HCT116 (cell line): ENCODE results near the gene SFXN5. TPM values are rescaled to one million over a fixed set of nuclear protein-coding genes. Genes with fewer than 3 reads are reported as not detected.

Experiments
- ATAC-seq: fragments of 200-7000 bp; cut with Tn5 transposase; 2 replicates; pipeline ENCODE4 v1.9.1; 2020; ENCODE audit warnings: mild to moderate bottlenecking, moderate library complexity
- BruUV-seq: library from RNA; stranded (reverse); fragments of 400-500 nt; replicated peaks from 2 replicates; lab custom pipeline; 2021; lab: Mats Ljungman, UMichigan
- CTCF ChIA-PET: fragments of 300-600 bp; sonication (Branson Sonifier 250); formaldehyde crosslinking; loops from one replicate; lab custom pipeline; 2021; ENCODE audit warnings: antibody characterized with exemption; lab: Charles Lee
- POLR2A ChIA-PET: fragments of 300-600, 350-600 bp; sonication (Branson Sonifier 250); formaldehyde crosslinking; loops from one replicate; lab custom pipeline; 2021; ENCODE audit warnings: antibody characterized with exemption; lab: Charles Lee
- RAD21 ChIA-PET, 2 experiments: fragments of 300-600 bp; sonication (Branson Sonifier 250); formaldehyde crosslinking; loops; one replicate each; lab custom pipeline; 2023; ENCODE audit warnings: low total read pairs in 2 of 2; ENCODE audit not compliant: uncharacterized antibody in 2 of 2, unreplicated experiment in 2 of 2, low non-redundant PET in 1 of 2; lab: Charles Lee
- DNase-seq: peaks from one replicate; pipeline ENCODE4 v3.0.0-alpha.2; 2010; ENCODE audit warnings: low read depth, low spot score
- H2AFZ ChIP-seq: fragments of 200-600 bp; shearing (Covaris generic), sonication (generic); 2 replicates; pipeline ENCODE4 v1.6.1; 2017; ENCODE audit warnings: low read depth, mixed run types, mixed read lengths, antibody characterized with exemption, low read length; ENCODE audit not compliant: poor library complexity, severe bottlenecking
- H3K27ac ChIP-seq: 2 replicates; pipeline ENCODE4 v1.5.1; 2012; ENCODE audit warnings: low read depth, low read length
- H3K27me3 ChIP-seq: fragments of 200-600 bp; sonication (generic); 2 replicates; pipeline ENCODE4 v1.6.1; 2016; ENCODE audit warnings: mixed run types, low read length, mixed read lengths; ENCODE audit not compliant: insufficient read depth
- H3K36me3 ChIP-seq, 2 experiments: fragments of 200-500 bp in 1 of 2; fragments of 200-600 bp in 1 of 2; sonication (Bioruptor generic) in 1 of 2; sonication (generic) in 1 of 2; 2 replicates each; pipeline versions ENCODE4 v1.5.1 to v1.6.1; 2014 to 2016; ENCODE audit warnings: low read length in 2 of 2, inconsistent platforms in 1 of 2, mixed read lengths in 1 of 2, mixed run types in 1 of 2; ENCODE audit not compliant: insufficient read depth in 2 of 2, control insufficient read depth in 1 of 2
- H3K4me1 ChIP-seq, 2 experiments: fragments of 200-600 bp in 1 of 2; sonication (generic) in 1 of 2; 2 replicates each; pipeline versions ENCODE4 v1.5.1 to v1.6.1; 2012 to 2017; ENCODE audit warnings: low read length in 2 of 2, inconsistent platforms in 1 of 2, mild to moderate bottlenecking in 1 of 2, mixed read lengths in 1 of 2, mixed run types in 1 of 2, moderate library complexity in 1 of 2; ENCODE audit not compliant: insufficient read depth in 2 of 2, control insufficient read depth in 1 of 2
- H3K4me2 ChIP-seq: fragments of 200-600 bp; sonication (generic); 2 replicates; pipeline ENCODE4 v1.6.1; 2017; ENCODE audit warnings: mixed run types, low read length, mixed read lengths
- H3K4me3 ChIP-seq, 2 experiments: fragments of 200-600 bp in 1 of 2; sonication (generic) in 1 of 2; replicated peaks in 1 of 2; 2 replicates each; pipeline ENCODE4 v1.5.1; 2011 to 2016; ENCODE audit warnings: low read length in 2 of 2, control low read depth in 1 of 2, low read depth in 1 of 2, mild to moderate bottlenecking in 1 of 2, mixed read lengths in 1 of 2, mixed run types in 1 of 2
- H3K79me2 ChIP-seq: fragments of 200-600 bp; sonication (generic); 2 replicates; pipeline ENCODE4 v1.6.1; 2017; ENCODE audit warnings: mild to moderate bottlenecking, mixed run types, low read length, moderate library complexity, mixed read lengths; ENCODE audit not compliant: insufficient read depth
- H3K9ac ChIP-seq: fragments of 200-600 bp; sonication (generic); 2 replicates; pipeline ENCODE4 v1.6.1; 2016; ENCODE audit warnings: low read length, mixed read lengths
- H3K9me2 ChIP-seq: fragments of 200-600 bp; sonication (generic), shearing (Covaris generic); 2 replicates; pipeline ENCODE4 v1.6.1; 2017; ENCODE audit warnings: mixed run types, mild to moderate bottlenecking, moderate library complexity; ENCODE audit not compliant: insufficient read depth
- H3K9me3 ChIP-seq, 2 experiments: fragments of 200-500 bp in 1 of 2; fragments of 200-600 bp in 1 of 2; sonication (Bioruptor generic) in 1 of 2; sonication (generic) in 1 of 2; 2 replicates each; pipeline ENCODE4 v1.6.1; 2014 to 2017; ENCODE audit warnings: low read length in 2 of 2, mixed read lengths in 2 of 2, inconsistent platforms in 1 of 2, low read depth in 1 of 2, mild to moderate bottlenecking in 1 of 2, mixed run types in 1 of 2, moderate library complexity in 1 of 2; ENCODE audit not compliant: control insufficient read depth in 1 of 2, insufficient read depth in 1 of 2
- H4K20me1 ChIP-seq: fragments of 200-600 bp; sonication (generic), shearing (Covaris generic); 2 replicates; pipeline ENCODE4 v1.6.1; 2017; ENCODE audit warnings: mixed run types, mild to moderate bottlenecking, moderate library complexity; ENCODE audit not compliant: insufficient read depth
- CBX3 ChIP-seq: IDR thresholded peaks from 2 replicates; pipeline ENCODE4 v1.6.1; 2012; ENCODE audit warnings: low read depth
- CEBPB ChIP-seq: IDR thresholded peaks from 2 replicates; pipeline ENCODE4 v1.6.1; 2012; ENCODE audit warnings: low read depth
- ELF1 ChIP-seq: IDR thresholded peaks from 2 replicates; pipeline ENCODE4 v1.6.1; 2012; ENCODE audit warnings: low read depth, borderline replicate concordance
- EZH2 ChIP-seq: fragments of 200-600 bp; sonication (generic); IDR thresholded peaks from 2 replicates; pipeline ENCODE4 v1.6.1; 2017; ENCODE audit warnings: antibody characterized with exemption, mixed run types
- EZH2phosphoT487 ChIP-seq: fragments of 200-600 bp; IDR thresholded peaks from 2 replicates; pipeline ENCODE4 v1.6.1; 2018; ENCODE audit warnings: antibody characterized with exemption, borderline replicate concordance
- FOSL1 ChIP-seq: IDR thresholded peaks from 2 replicates; pipeline ENCODE4 v1.6.1; 2012; ENCODE audit warnings: low read depth
- JUND ChIP-seq: IDR thresholded peaks from 2 replicates; pipeline ENCODE4 v1.6.1; 2012
- POLR2A ChIP-seq: IDR thresholded peaks from 2 replicates; pipeline ENCODE4 v1.7.0; 2011; ENCODE audit warnings: borderline replicate concordance; ENCODE audit not compliant: insufficient read depth, insufficient read length; ENCODE audit errors: extremely low read depth
- SP1 ChIP-seq: IDR thresholded peaks from 2 replicates; pipeline ENCODE4 v1.6.1; 2012; ENCODE audit warnings: low read depth
- SRF ChIP-seq: IDR thresholded peaks from 2 replicates; pipeline ENCODE4 v1.6.1; 2012; ENCODE audit warnings: low read depth
- TCF7L2 ChIP-seq: IDR thresholded peaks from 2 replicates; pipeline ENCODE4 v1.7.0; 2011; ENCODE audit warnings: borderline replicate concordance, inconsistent platforms; ENCODE audit not compliant: insufficient read depth, insufficient read length; ENCODE audit errors: extremely low read depth
- YY1 ChIP-seq: IDR thresholded peaks from 2 replicates; pipeline ENCODE4 v1.6.1; 2011; ENCODE audit warnings: low read length, low read depth, moderate library complexity, mild to moderate bottlenecking; ENCODE audit not compliant: insufficient replicate concordance; ENCODE audit errors: extremely low read depth
- intact Hi-C: fragments of 100-400 bp; cut with micrococcal nuclease; formaldehyde crosslinking; loops from 2 replicates; pipeline ENCODE4 v1.10.0; 2022
- total RNA-seq: library from RNA; stranded (reverse); gene quantifications from one replicate; pipeline ENCODE4 v1.2.1, GENCODE V29; 2021; ENCODE audit not compliant: unreplicated experiment
- TF ChIP-seq, protein P1 (sequence below), 3 experiments: fragments of 200-600 bp in 1 of 3; sonication (generic) in 1 of 3; IDR thresholded peaks in 2 of 3; conservative IDR thresholded peaks in 1 of 3; 2 replicates each; pipeline ENCODE4 v1.5.1; 2012 to 2017; ENCODE audit warnings: low read depth in 2 of 3, low read length in 2 of 3, antibody characterized with exemption in 1 of 3, borderline replicate concordance in 1 of 3, control low read depth in 1 of 3, mild to moderate bottlenecking in 1 of 3, mixed read lengths in 1 of 3, mixed run types in 1 of 3, moderate library complexity in 1 of 3; ENCODE audit not compliant: insufficient read depth in 1 of 3
- TF ChIP-seq, protein P2 (sequence below): IDR thresholded peaks from 2 replicates; pipeline ENCODE4 v1.6.1; 2012
- TF ChIP-seq, protein P3 (sequence below): IDR thresholded peaks from 2 replicates; pipeline ENCODE4 v1.6.1; 2012; ENCODE audit warnings: low read depth
- TF ChIP-seq, protein P4 (sequence below): IDR thresholded peaks from 2 replicates; pipeline ENCODE4 v1.6.1; 2012
- TF ChIP-seq, protein P5 (sequence below): IDR thresholded peaks from 2 replicates; pipeline ENCODE4 v1.6.1; 2011; ENCODE audit warnings: mild to moderate bottlenecking, low read length, moderate library complexity; ENCODE audit not compliant: insufficient replicate concordance; ENCODE audit errors: extremely low read depth

Gene SFXN5
- total RNA-seq, 1 experiment from 2014 or later = 10.0 TPM

DNA sequence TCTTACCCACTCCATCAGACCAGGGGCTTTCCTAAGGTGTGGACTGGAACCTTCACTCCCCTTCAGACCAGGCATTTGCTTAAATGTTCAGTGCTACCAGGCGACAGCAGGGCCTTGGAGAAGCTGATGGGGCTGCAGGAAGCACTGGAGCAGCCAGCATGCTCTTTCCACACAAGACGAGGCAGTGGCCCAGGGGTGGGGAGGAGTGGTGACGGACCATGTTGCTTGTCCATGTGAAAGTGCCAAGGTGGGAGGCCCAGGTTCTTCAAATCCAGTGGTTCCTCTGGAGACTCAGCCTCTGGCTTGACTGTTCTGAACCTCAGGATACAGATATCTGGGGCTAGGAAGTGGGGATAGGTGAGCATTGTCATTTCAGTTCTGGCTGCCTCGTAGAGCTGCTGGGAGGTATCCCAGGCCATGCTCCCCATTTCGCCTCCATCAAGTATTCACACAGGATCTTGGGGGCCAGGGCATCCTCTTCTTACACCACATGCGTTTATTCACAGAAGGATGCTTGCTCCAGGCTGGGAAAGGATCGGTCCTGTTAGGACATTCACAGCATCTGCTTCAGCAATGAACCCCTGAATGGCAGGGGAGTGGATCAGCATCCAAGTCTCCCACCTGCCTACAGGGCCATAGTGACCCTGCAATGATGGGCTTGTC is 62.2 kb downstream of the SFXN5 start:
- ChIA-PET POLR2A (no interaction called here), RAD21 (no interaction called here), CTCF (no interaction called here)
- TF ChIP-seq, protein P1, sequence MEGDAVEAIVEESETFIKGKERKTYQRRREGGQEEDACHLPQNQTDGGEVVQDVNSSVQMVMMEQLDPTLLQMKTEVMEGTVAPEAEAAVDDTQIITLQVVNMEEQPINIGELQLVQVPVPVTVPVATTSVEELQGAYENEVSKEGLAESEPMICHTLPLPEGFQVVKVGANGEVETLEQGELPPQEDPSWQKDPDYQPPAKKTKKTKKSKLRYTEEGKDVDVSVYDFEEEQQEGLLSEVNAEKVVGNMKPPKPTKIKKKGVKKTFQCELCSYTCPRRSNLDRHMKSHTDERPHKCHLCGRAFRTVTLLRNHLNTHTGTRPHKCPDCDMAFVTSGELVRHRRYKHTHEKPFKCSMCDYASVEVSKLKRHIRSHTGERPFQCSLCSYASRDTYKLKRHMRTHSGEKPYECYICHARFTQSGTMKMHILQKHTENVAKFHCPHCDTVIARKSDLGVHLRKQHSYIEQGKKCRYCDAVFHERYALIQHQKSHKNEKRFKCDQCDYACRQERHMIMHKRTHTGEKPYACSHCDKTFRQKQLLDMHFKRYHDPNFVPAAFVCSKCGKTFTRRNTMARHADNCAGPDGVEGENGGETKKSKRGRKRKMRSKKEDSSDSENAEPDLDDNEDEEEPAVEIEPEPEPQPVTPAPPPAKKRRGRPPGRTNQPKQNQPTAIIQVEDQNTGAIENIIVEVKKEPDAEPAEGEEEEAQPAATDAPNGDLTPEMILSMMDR (IDR thresholded peaks at IDR 0.05 in 2 of 3, conservative IDR thresholded peaks at IDR 0.05 in 1 of 3; ENCODE audit: borderline replicate concordance in 1 of 3, insufficient read depth in 1 of 3, low read depth in 2 of 3, low read length in 2 of 3) = no peak
- no peak for TF ChIP-seq JUND
- no peak for TF ChIP-seq EZH2
- TF ChIP-seq, protein P2, sequence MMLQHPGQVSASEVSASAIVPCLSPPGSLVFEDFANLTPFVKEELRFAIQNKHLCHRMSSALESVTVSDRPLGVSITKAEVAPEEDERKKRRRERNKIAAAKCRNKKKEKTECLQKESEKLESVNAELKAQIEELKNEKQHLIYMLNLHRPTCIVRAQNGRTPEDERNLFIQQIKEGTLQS = no peak
- no peak for TF ChIP-seq CEBPB
- no peak for TF ChIP-seq POLR2A
- TF ChIP-seq CBX3 = no peak
- no peak for TF ChIP-seq SP1
- TF ChIP-seq, protein P3, sequence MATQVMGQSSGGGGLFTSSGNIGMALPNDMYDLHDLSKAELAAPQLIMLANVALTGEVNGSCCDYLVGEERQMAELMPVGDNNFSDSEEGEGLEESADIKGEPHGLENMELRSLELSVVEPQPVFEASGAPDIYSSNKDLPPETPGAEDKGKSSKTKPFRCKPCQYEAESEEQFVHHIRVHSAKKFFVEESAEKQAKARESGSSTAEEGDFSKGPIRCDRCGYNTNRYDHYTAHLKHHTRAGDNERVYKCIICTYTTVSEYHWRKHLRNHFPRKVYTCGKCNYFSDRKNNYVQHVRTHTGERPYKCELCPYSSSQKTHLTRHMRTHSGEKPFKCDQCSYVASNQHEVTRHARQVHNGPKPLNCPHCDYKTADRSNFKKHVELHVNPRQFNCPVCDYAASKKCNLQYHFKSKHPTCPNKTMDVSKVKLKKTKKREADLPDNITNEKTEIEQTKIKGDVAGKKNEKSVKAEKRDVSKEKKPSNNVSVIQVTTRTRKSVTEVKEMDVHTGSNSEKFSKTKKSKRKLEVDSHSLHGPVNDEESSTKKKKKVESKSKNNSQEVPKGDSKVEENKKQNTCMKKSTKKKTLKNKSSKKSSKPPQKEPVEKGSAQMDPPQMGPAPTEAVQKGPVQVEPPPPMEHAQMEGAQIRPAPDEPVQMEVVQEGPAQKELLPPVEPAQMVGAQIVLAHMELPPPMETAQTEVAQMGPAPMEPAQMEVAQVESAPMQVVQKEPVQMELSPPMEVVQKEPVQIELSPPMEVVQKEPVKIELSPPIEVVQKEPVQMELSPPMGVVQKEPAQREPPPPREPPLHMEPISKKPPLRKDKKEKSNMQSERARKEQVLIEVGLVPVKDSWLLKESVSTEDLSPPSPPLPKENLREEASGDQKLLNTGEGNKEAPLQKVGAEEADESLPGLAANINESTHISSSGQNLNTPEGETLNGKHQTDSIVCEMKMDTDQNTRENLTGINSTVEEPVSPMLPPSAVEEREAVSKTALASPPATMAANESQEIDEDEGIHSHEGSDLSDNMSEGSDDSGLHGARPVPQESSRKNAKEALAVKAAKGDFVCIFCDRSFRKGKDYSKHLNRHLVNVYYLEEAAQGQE = no peak
- TF ChIP-seq, protein P4, sequence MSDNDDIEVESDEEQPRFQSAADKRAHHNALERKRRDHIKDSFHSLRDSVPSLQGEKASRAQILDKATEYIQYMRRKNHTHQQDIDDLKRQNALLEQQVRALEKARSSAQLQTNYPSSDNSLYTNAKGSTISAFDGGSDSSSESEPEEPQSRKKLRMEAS = no peak
- no peak for TF ChIP-seq TCF7L2
- TF ChIP-seq, protein P5, sequence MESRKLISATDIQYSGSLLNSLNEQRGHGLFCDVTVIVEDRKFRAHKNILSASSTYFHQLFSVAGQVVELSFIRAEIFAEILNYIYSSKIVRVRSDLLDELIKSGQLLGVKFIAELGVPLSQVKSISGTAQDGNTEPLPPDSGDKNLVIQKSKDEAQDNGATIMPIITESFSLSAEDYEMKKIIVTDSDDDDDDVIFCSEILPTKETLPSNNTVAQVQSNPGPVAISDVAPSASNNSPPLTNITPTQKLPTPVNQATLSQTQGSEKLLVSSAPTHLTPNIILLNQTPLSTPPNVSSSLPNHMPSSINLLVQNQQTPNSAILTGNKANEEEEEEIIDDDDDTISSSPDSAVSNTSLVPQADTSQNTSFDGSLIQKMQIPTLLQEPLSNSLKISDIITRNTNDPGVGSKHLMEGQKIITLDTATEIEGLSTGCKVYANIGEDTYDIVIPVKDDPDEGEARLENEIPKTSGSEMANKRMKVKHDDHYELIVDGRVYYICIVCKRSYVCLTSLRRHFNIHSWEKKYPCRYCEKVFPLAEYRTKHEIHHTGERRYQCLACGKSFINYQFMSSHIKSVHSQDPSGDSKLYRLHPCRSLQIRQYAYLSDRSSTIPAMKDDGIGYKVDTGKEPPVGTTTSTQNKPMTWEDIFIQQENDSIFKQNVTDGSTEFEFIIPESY = no peak
- TF ChIP-seq SRF = no peak
- no peak for TF ChIP-seq FOSL1
- TF ChIP-seq YY1 = no peak
- TF ChIP-seq EZH2phosphoT487 = no peak
- no peak for TF ChIP-seq ELF1
- Histone ChIP-seq H3K36me3 (no peaks in the 10 kb centered on the region; a peak in 1 of 4 replicates), H3K9me3 (no peaks in the 10 kb centered on the region), H3K27ac (no peak overlapping the region), H3K4me1 (no peaks in the 10 kb centered on the region), H2AFZ (no peak overlapping the region), H3K9ac (no peak overlapping the region), H3K4me2 (no peak overlapping the region), H3K79me2 (no peaks in the 10 kb centered on the region), H3K27me3 (no peaks in the 10 kb centered on the region), H3K9me2 (no peaks in the 10 kb centered on the region), H4K20me1 (no peaks in the 10 kb centered on the region), H3K4me3 (no peak overlapping the region)
- no peak for ATAC-seq
- no TSS peak for BruUV-seq
- intact Hi-C loops = no loop called here
- no peak for DNase-seq
